Measurements from ENCODE around the gene NHLRC4. TPM values are rescaled to one million over a fixed set of nuclear protein-coding genes. Genes with fewer than 3 reads are reported as not detected.

Gene NHLRC4
- total RNA-seq, 2 experiments from 2014 or later, result 0.45 to 0.55 TPM

- intact Hi-C loops (cut with DNase I, micrococcal nuclease), result no loop called here
- no peak for TF ChIP-seq CTCF (IDR thresholded peaks at IDR 0.05)
- DNase-seq (no peak), ATAC-seq (ENCODE audit: poor library complexity) (no peak)
- Histone ChIP-seq H3K36me3 (ENCODE audit: insufficient read depth, low read length) (peaks cover 15% of the 10 kb centered on the region), H3K4me3 (ENCODE audit: low read length) (no peak overlapping the region), H3K27me3 (ENCODE audit: control insufficient read depth in 1 of 2, insufficient read depth in 2 of 2, low read length in 2 of 2) (no peaks in the 10 kb centered on the region), H3K4me1 (ENCODE audit: insufficient read depth, low read length) (peaks cover 38% of the 10 kb centered on the region), H3K9me3 (ENCODE audit: control insufficient read depth in 1 of 2, insufficient read depth in 1 of 2, low read length in 2 of 2) (no peaks in the 10 kb centered on the region), H3K27ac (ENCODE audit: low read depth in 1 of 2, low read length in 2 of 2) (no peak overlapping the region)
- ChIA-PET POLR2A (no interaction called here), CTCF (no interaction called here)
- Mint-ChIP-seq H3K27ac (no peak overlapping the region), H3K9me3 (no peaks in the 10 kb centered on the region), H3K36me3 (ENCODE audit: low read depth) (no peaks in the 10 kb centered on the region), H3K4me1 (ENCODE audit: low read depth) (peaks cover 9% of the 10 kb centered on the region), H3K27me3 (no peaks in the 10 kb centered on the region), H3K4me3 (no peak overlapping the region)
These were observed 33.2 kb upstream of the NHLRC4 start for GRCh38 chr16:533391-534123.

- H3K9me3 Mint-ChIP-seq, result no peaks in the 10 kb centered on the region
- TF ChIP-seq CTCF (IDR thresholded peaks at IDR 0.05), result no peak
- intact Hi-C loops (cut with DNase I, micrococcal nuclease), result no loop called here
These were observed 32.7 kb upstream of the NHLRC4 start for GRCh38 chr16:534135-534534.

GRCh38 chr16:534856-535445, 31.9 kb upstream of the NHLRC4 start:
- ChIA-PET POLR2A (no interaction called here), CTCF (no interaction called here)
- Mint-ChIP-seq H3K27ac (no peak overlapping the region), H3K9me3 (no peaks in the 10 kb centered on the region), H3K4me3 (no peak overlapping the region), H3K4me1 (ENCODE audit: low read depth) (peaks cover 6% of the 10 kb centered on the region), H3K36me3 (ENCODE audit: low read depth) (peaks cover 4% of the 10 kb centered on the region), H3K27me3 (no peaks in the 10 kb centered on the region)
- peaks cover 18% of the 10 kb centered on the region for H3K36me3 ChIP-seq (ENCODE audit: insufficient read depth, low read length)
- H3K9me3 ChIP-seq (ENCODE audit: control insufficient read depth in 1 of 2, insufficient read depth in 1 of 2, low read length in 2 of 2), result no peaks in the 10 kb centered on the region
- no peak for TF ChIP-seq CTCF (IDR thresholded peaks at IDR 0.05)
- H3K27ac ChIP-seq (ENCODE audit: low read depth in 1 of 2, low read length in 2 of 2), result no peak overlapping the region
- ATAC-seq (ENCODE audit: poor library complexity) (no peak), DNase-seq (no peak)
- no peak overlapping the region for H3K4me3 ChIP-seq (ENCODE audit: low read length)
- no peaks in the 10 kb centered on the region for H3K27me3 ChIP-seq (ENCODE audit: control insufficient read depth in 1 of 2, insufficient read depth in 2 of 2, low read length in 2 of 2)
- intact Hi-C loops (cut with DNase I, micrococcal nuclease), result no loop called here
- peaks cover 24% of the 10 kb centered on the region for H3K4me1 ChIP-seq (ENCODE audit: insufficient read depth, low read length)

More at GRCh38 chr16:534135-534534, 32.7 kb upstream of the NHLRC4 start:
- Mint-ChIP-seq H3K4me3 (no peak overlapping the region), H3K27ac (no peak overlapping the region), H3K36me3 (ENCODE audit: low read depth) (peaks cover 4% of the 10 kb centered on the region), H3K27me3 (no peaks in the 10 kb centered on the region), H3K4me1 (ENCODE audit: low read depth) (peaks cover 9% of the 10 kb centered on the region)
- DNase-seq (no peak), ATAC-seq (ENCODE audit: poor library complexity) (no peak)
- CTCF ChIA-PET, result no interaction called here
- Histone ChIP-seq H3K9me3 (ENCODE audit: control insufficient read depth in 1 of 2, insufficient read depth in 1 of 2, low read length in 2 of 2) (no peaks in the 10 kb centered on the region), H3K27me3 (ENCODE audit: control insufficient read depth in 1 of 2, insufficient read depth in 2 of 2, low read length in 2 of 2) (no peaks in the 10 kb centered on the region), H3K36me3 (ENCODE audit: insufficient read depth, low read length) (peaks cover 16% of the 10 kb centered on the region), H3K27ac (ENCODE audit: low read depth in 1 of 2, low read length in 2 of 2) (no peak overlapping the region), H3K4me1 (ENCODE audit: insufficient read depth, low read length) (peaks cover 32% of the 10 kb centered on the region), H3K4me3 (ENCODE audit: low read length) (no peak overlapping the region)
- POLR2A ChIA-PET, result no interaction called here
